Neural cell (in vitro differentiated cells): Measurements from ENCODE around the gene MPC1L. TPM values are rescaled to one million over a fixed set of nuclear protein-coding genes. Genes with fewer than 3 reads are reported as not detected.

Experiments
- H2AFZ ChIP-seq: fragments of 200-600, 300-800 bp; sonication (generic), shearing (Covaris generic); 2 replicates; pipeline ENCODE4 v1.6.0; 2014; ENCODE audit warnings: low read depth, mild to moderate bottlenecking, antibody characterized with exemption, low read length, moderate library complexity
- H3F3A ChIP-seq: fragments of 200-600 bp; shearing (Covaris generic); 2 replicates; pipeline ENCODE4 v1.6.1; 2016; ENCODE audit warnings: mild to moderate bottlenecking, moderate library complexity, mixed read lengths, antibody characterized with exemption, low read length; ENCODE audit not compliant: insufficient read depth, poor library complexity, severe bottlenecking
- H3K27ac ChIP-seq: fragments of 200-600, 300-800 bp; sonication (generic), shearing (Covaris generic); 2 replicates; pipeline ENCODE4 v1.5.1; 2014; ENCODE audit warnings: mild to moderate bottlenecking, low read length, moderate library complexity
- H3K27me3 ChIP-seq: fragments of 300-800, 200-600 bp; sonication (generic), shearing (Covaris generic); 2 replicates; pipeline ENCODE4 v1.6.0; 2014; ENCODE audit warnings: mild to moderate bottlenecking, low read depth, low read length, moderate library complexity; ENCODE audit not compliant: insufficient read depth
- H3K36me3 ChIP-seq: fragments of 300-800, 200-600 bp; sonication (generic), shearing (Covaris generic); 2 replicates; pipeline ENCODE4 v1.5.1; 2014; ENCODE audit warnings: mild to moderate bottlenecking, antibody characterized with exemption, low read length, moderate library complexity; ENCODE audit not compliant: insufficient read depth
- H3K4me2 ChIP-seq: fragments of 300-800, 200-600 bp; sonication (generic), shearing (Covaris generic); 2 replicates; pipeline ENCODE4 v1.6.0; 2014; ENCODE audit warnings: mild to moderate bottlenecking, low read length
- H3K4me3 ChIP-seq: fragments of 300-800, 200-600 bp; sonication (generic), shearing (Covaris generic); 2 replicates; pipeline ENCODE4 v1.5.1; 2014; ENCODE audit warnings: mild to moderate bottlenecking, low read length, moderate library complexity
- H3K79me2 ChIP-seq: fragments of 200-600 bp; shearing (Covaris generic); replicated peaks from 2 replicates; pipeline ENCODE4 v1.6.0; 2014; ENCODE audit warnings: mild to moderate bottlenecking, low read length, moderate library complexity; ENCODE audit not compliant: insufficient read depth
- H3K9ac ChIP-seq: fragments of 300-800, 200-600 bp; sonication (generic), shearing (Covaris generic); 2 replicates; pipeline ENCODE4 v1.6.1; 2016; ENCODE audit warnings: mild to moderate bottlenecking, low read length, mixed read lengths
- H3K9me2 ChIP-seq: fragments of 200-600 bp; shearing (Covaris generic); 2 replicates; pipeline ENCODE4 v1.6.1; 2016; ENCODE audit warnings: mild to moderate bottlenecking, low read length, mixed read lengths; ENCODE audit not compliant: insufficient read depth
- H3K9me3 ChIP-seq: fragments of 200-600, 300-800 bp; sonication (generic), shearing (Covaris generic); 2 replicates; pipeline ENCODE4 v1.6.1; 2016; ENCODE audit warnings: mild to moderate bottlenecking, mixed run types, low read length, moderate library complexity, mixed read lengths
- H4K20me1 ChIP-seq: fragments of 200-600 bp; shearing (Covaris generic); 2 replicates; pipeline ENCODE4 v1.6.1; 2016; ENCODE audit warnings: mild to moderate bottlenecking, mixed run types; ENCODE audit not compliant: insufficient read depth
- EP300 ChIP-seq: fragments of 450-650 bp; conservative IDR thresholded peaks from 2 replicates; pipeline ENCODE4 v1.6.1; 2014; ENCODE audit warnings: antibody characterized with exemption, mild to moderate bottlenecking, moderate library complexity; ENCODE audit not compliant: poor library complexity, severe bottlenecking
- EZH2 ChIP-seq: fragments of 200-600, 300-800 bp; shearing (Covaris generic), sonication (generic); IDR thresholded peaks from 2 replicates; pipeline ENCODE4 v1.6.1; 2014; ENCODE audit warnings: antibody characterized with exemption, low read length, borderline replicate concordance, mild to moderate bottlenecking; ENCODE audit not compliant: insufficient read depth, poor library complexity, severe bottlenecking
- MXI1 ChIP-seq: fragments of 450-650 bp; conservative IDR thresholded peaks from 2 replicates; pipeline ENCODE4 v1.6.1; 2014; ENCODE audit warnings: antibody characterized with exemption, mild to moderate bottlenecking; ENCODE audit not compliant: poor library complexity, severe bottlenecking
- POLR2AphosphoS5 ChIP-seq: IDR thresholded peaks from 2 replicates; pipeline ENCODE4 v1.6.1; 2012
- RAD21 ChIP-seq: fragments of 450-650 bp; conservative IDR thresholded peaks from 2 replicates; pipeline ENCODE4 v1.6.1; 2014; ENCODE audit warnings: antibody characterized with exemption, mild to moderate bottlenecking, moderate library complexity
- SMC3 ChIP-seq: fragments of 450-650 bp; conservative IDR thresholded peaks from 2 replicates; pipeline ENCODE4 v1.6.1; 2014; ENCODE audit warnings: antibody characterized with exemption, mild to moderate bottlenecking, moderate library complexity; ENCODE audit not compliant: poor library complexity
- TAF1 ChIP-seq: IDR thresholded peaks from 2 replicates; pipeline ENCODE4 v1.6.1; 2012; ENCODE audit warnings: low read depth
- polyA plus RNA-seq: library from polyadenylated mRNA; depleted of rRNA; stranded (reverse); fragments of >200 nt; gene quantifications from 2 replicates; pipeline ENCODE4 v1.2.3, GENCODE V29; 2014
- TF ChIP-seq, protein P1 (sequence below): fragments of 450-650 bp; IDR thresholded peaks from 2 replicates; pipeline ENCODE4 v1.5.1; 2014; ENCODE audit warnings: antibody characterized with exemption, mild to moderate bottlenecking, moderate library complexity; ENCODE audit not compliant: poor library complexity, severe bottlenecking
- TF ChIP-seq, protein P2 (sequence below): IDR thresholded peaks from 2 replicates; pipeline ENCODE4 v1.6.1; 2012; ENCODE audit warnings: borderline replicate concordance

MPC1L gene
- polyA plus RNA-seq, 1 donor from 2014 or later, result not detected

DNA sequence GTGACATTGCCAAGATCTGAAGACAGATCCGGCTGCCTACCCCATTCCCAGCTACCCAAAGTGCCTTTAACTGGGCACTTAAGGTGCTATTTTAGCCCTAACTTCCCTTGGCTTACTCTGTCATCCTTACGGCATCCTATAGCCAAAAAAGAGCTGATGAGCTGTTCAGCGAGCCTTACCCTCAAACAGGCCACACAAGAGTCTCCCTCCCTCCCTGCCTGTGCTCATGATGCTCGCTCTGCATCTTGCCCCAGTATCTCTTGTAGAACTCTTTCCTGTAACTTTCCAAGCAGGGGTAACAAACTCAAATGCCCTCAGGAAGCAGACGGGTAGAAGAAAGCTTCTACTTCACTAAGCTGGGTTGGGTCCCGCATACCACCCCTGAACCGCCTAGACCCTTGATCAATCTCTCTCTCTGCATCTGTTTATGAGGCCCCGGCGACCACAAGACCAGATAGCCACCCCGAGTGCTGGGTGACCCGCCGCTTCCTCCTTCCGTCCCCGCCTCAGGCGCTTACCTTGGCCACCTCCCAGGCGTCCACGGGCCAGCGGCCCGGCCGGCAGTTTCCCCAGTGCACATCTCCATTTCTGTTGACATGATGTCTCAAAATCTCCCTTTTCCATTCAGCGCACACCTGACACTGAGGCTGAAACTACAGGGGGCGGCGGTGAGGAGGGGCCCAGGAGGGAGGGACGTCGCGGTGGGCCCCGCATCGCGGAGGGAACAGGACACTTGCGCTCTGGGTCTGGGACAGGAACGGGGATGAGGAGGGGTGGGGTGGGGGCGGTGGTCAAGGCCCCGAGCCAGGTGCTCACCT is 23.5 kb downstream of the MPC1L start:
- Histone ChIP-seq H3K4me3 (peak overlapping the region; percentile 78), H3K79me2 (peaks cover 3% of the 10 kb centered on the region), H3K27me3 (no peaks in the 10 kb centered on the region), H3K27ac (peak overlapping the region; percentile 49), H2AFZ (no peak overlapping the region), H3K9me2 (no peaks in the 10 kb centered on the region), H3K9me3 (no peaks in the 10 kb centered on the region), H3K9ac (peak overlapping the region; percentile 66), H4K20me1 (no peaks in the 10 kb centered on the region), H3K4me2 (peak overlapping the region; percentile 30), H3K36me3 (no peaks in the 10 kb centered on the region), H3F3A (no peaks in the 10 kb centered on the region)
- TF ChIP-seq MXI1, result no peak
- no peak for TF ChIP-seq TAF1
- no peak for TF ChIP-seq RAD21
- TF ChIP-seq, protein P1, sequence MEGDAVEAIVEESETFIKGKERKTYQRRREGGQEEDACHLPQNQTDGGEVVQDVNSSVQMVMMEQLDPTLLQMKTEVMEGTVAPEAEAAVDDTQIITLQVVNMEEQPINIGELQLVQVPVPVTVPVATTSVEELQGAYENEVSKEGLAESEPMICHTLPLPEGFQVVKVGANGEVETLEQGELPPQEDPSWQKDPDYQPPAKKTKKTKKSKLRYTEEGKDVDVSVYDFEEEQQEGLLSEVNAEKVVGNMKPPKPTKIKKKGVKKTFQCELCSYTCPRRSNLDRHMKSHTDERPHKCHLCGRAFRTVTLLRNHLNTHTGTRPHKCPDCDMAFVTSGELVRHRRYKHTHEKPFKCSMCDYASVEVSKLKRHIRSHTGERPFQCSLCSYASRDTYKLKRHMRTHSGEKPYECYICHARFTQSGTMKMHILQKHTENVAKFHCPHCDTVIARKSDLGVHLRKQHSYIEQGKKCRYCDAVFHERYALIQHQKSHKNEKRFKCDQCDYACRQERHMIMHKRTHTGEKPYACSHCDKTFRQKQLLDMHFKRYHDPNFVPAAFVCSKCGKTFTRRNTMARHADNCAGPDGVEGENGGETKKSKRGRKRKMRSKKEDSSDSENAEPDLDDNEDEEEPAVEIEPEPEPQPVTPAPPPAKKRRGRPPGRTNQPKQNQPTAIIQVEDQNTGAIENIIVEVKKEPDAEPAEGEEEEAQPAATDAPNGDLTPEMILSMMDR, result no peak
- TF ChIP-seq, protein P2, sequence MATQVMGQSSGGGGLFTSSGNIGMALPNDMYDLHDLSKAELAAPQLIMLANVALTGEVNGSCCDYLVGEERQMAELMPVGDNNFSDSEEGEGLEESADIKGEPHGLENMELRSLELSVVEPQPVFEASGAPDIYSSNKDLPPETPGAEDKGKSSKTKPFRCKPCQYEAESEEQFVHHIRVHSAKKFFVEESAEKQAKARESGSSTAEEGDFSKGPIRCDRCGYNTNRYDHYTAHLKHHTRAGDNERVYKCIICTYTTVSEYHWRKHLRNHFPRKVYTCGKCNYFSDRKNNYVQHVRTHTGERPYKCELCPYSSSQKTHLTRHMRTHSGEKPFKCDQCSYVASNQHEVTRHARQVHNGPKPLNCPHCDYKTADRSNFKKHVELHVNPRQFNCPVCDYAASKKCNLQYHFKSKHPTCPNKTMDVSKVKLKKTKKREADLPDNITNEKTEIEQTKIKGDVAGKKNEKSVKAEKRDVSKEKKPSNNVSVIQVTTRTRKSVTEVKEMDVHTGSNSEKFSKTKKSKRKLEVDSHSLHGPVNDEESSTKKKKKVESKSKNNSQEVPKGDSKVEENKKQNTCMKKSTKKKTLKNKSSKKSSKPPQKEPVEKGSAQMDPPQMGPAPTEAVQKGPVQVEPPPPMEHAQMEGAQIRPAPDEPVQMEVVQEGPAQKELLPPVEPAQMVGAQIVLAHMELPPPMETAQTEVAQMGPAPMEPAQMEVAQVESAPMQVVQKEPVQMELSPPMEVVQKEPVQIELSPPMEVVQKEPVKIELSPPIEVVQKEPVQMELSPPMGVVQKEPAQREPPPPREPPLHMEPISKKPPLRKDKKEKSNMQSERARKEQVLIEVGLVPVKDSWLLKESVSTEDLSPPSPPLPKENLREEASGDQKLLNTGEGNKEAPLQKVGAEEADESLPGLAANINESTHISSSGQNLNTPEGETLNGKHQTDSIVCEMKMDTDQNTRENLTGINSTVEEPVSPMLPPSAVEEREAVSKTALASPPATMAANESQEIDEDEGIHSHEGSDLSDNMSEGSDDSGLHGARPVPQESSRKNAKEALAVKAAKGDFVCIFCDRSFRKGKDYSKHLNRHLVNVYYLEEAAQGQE, result no peak
- TF ChIP-seq EP300, result no peak
- no peak for TF ChIP-seq POLR2AphosphoS5
- TF ChIP-seq SMC3, result no peak
- no peak for TF ChIP-seq EZH2

DNA sequence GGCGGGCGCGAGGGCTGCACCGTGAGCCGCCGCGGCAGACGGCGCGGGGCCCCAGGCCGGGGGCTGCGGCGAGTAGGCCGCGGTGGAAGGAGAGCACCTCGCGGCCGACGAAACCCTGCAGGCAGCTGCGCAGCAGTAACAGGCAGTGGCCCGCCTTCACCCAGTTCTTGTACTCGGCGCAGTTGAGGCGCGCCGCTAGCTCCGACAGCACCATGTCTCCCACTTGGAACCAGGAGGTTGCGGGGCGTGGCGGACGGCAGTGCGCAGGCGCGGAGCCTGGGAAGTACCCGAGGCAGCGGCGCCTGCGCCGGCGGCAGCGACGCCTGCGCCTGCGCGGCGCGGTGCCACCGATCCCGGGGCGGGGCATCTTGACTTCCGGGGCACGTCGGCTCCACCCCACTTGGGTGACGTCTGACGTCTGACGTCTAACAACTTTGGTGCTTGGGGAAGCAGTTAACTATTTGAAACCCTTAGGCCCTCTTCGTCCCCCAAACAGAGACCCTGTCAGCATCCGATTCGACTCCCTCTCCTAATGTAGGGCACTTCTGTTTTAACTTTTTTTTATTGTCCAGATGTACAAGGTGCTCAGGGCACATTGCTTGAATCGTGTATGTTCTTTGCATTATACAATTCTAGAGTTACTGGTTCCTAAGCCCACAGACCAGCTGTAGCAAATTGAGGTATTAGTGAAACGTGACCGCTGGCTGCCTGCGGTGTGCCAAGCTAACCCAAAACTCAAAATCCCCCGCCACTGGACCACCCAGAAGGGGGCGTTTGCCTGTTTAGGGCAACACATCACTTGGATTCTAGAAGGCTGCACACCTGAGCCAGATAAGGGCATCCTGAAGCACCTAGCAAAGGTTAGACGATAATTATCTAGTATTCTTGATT is 24.3 kb downstream of the MPC1L start, which contains the start of gene CXorf38:
CXorf38 (minus strand) TSS at position 255 of the 891 bp plus-strand sequence; CDS start at position 214, 41 bp downstream.
- TF ChIP-seq MXI1 (peak; percentile 78), SMC3 (no peak), POLR2AphosphoS5 (peak; percentile 83), EZH2 (no peak), RAD21 (no peak)
- TF ChIP-seq, protein P1, result no peak
- TF ChIP-seq, protein P2, result peak; percentile 57
- Histone ChIP-seq H2AFZ (peak within 1 kb of the TSS; percentile 31), H3K9ac (peak within 1 kb of the TSS; percentile 66), H3K9me2 (no peaks in the 10 kb centered on the region), H3K36me3 (no peaks in the 10 kb centered on the region), H4K20me1 (no peaks in the 10 kb centered on the region), H3K4me3 (peak within 1 kb of the TSS; percentile 78), H3K9me3 (no peaks in the 10 kb centered on the region), H3K79me2 (peaks cover 3% of the 10 kb centered on the region), H3K4me2 (peak within 1 kb of the TSS; percentile 30), H3K27ac (peak within 1 kb of the TSS; percentile 71), H3K27me3 (no peaks in the 10 kb centered on the region), H3F3A (no peaks in the 10 kb centered on the region)
